ENCODE results near the gene RRP15.

RRP15 gene

GRCh38 chr1:218348628-218349071, 63.6 kb downstream of the RRP15 start:
- Histone ChIP-seq H3K4me3 (ENCODE audit: low read length) (peak overlapping the region; percentile 64), H3K4me1 (ENCODE audit: insufficient read depth, low read length) (peaks cover 37% of the 10 kb centered on the region), H3K36me3 (ENCODE audit: insufficient read depth, low read length) (no peaks in the 10 kb centered on the region), H2AFZ (ENCODE audit: low read depth, low read length) (no peak overlapping the region), H3K27me3 (ENCODE audit: insufficient read depth, low read length) (no peaks in the 10 kb centered on the region), H3K9me3 (ENCODE audit: low read length) (no peaks in the 10 kb centered on the region)

- no peaks in the 10 kb centered on the region for H3K9me3 ChIP-seq (ENCODE audit: low read length)
- peak overlapping the region; percentile 64 for H3K4me3 ChIP-seq (ENCODE audit: low read length)
- H3K27me3 ChIP-seq (ENCODE audit: insufficient read depth, low read length), result no peaks in the 10 kb centered on the region
- H3K36me3 ChIP-seq (ENCODE audit: insufficient read depth, low read length), result no peaks in the 10 kb centered on the region
- H3K4me1 ChIP-seq (ENCODE audit: insufficient read depth, low read length), result peaks cover 33% of the 10 kb centered on the region
- H2AFZ ChIP-seq (ENCODE audit: low read depth, low read length), result no peak overlapping the region
Observed at GRCh38 chr1:218349348-218350034, 64.4 kb downstream of the RRP15 start.

- Histone ChIP-seq H3K4me1 (ENCODE audit: insufficient read depth, low read length) (peaks cover 27% of the 10 kb centered on the region), H3K9me3 (ENCODE audit: low read length) (no peaks in the 10 kb centered on the region), H3K27me3 (ENCODE audit: insufficient read depth, low read length) (no peaks in the 10 kb centered on the region), H3K4me3 (ENCODE audit: low read length) (peak overlapping the region; percentile 64), H2AFZ (ENCODE audit: low read depth, low read length) (no peak overlapping the region), H3K36me3 (ENCODE audit: insufficient read depth, low read length) (no peaks in the 10 kb centered on the region)
Observed at GRCh38 chr1:218350035-218350525, 65.0 kb downstream of the RRP15 start.

GRCh38 chr1:218350801-218351266, 65.7 kb downstream of the RRP15 start:
- Histone ChIP-seq H3K4me3 (ENCODE audit: low read length) (peak overlapping the region; percentile 17), H3K36me3 (ENCODE audit: insufficient read depth, low read length) (no peaks in the 10 kb centered on the region), H3K27me3 (ENCODE audit: insufficient read depth, low read length) (no peaks in the 10 kb centered on the region), H2AFZ (ENCODE audit: low read depth, low read length) (no peak overlapping the region), H3K4me1 (ENCODE audit: insufficient read depth, low read length) (peaks cover 28% of the 10 kb centered on the region), H3K9me3 (ENCODE audit: low read length) (no peaks in the 10 kb centered on the region)

GRCh38 chr1:218351391-218352074, 66.4 kb downstream of the RRP15 start:
- peaks cover 28% of the 10 kb centered on the region for H3K4me1 ChIP-seq (ENCODE audit: insufficient read depth, low read length)
- no peak overlapping the region for H2AFZ ChIP-seq (ENCODE audit: low read depth, low read length)
- peak overlapping the region; percentile 17 for H3K4me3 ChIP-seq (ENCODE audit: low read length)
- H3K9me3 ChIP-seq (ENCODE audit: low read length), result no peaks in the 10 kb centered on the region
- H3K27me3 ChIP-seq (ENCODE audit: insufficient read depth, low read length), result no peaks in the 10 kb centered on the region
- no peaks in the 10 kb centered on the region for H3K36me3 ChIP-seq (ENCODE audit: insufficient read depth, low read length)

GRCh38 chr1:218352075-218352438, 67.0 kb downstream of the RRP15 start:
- H3K4me1 ChIP-seq (ENCODE audit: insufficient read depth, low read length), result peaks cover 28% of the 10 kb centered on the region
- H3K36me3 ChIP-seq (ENCODE audit: insufficient read depth, low read length), result no peaks in the 10 kb centered on the region
- H3K9me3 ChIP-seq (ENCODE audit: low read length), result no peaks in the 10 kb centered on the region
- H3K27me3 ChIP-seq (ENCODE audit: insufficient read depth, low read length), result no peaks in the 10 kb centered on the region
- H2AFZ ChIP-seq (ENCODE audit: low read depth, low read length), result no peak overlapping the region
- H3K4me3 ChIP-seq (ENCODE audit: low read length), result no peak overlapping the region

- H3K4me1 ChIP-seq (ENCODE audit: insufficient read depth, low read length), result peaks cover 25% of the 10 kb centered on the region
- H3K9me3 ChIP-seq (ENCODE audit: low read length), result peaks cover 5% of the 10 kb centered on the region
- H3K36me3 ChIP-seq (ENCODE audit: insufficient read depth, low read length), result no peaks in the 10 kb centered on the region
- no peak overlapping the region for H2AFZ ChIP-seq (ENCODE audit: low read depth, low read length)
- H3K27me3 ChIP-seq (ENCODE audit: insufficient read depth, low read length), result no peaks in the 10 kb centered on the region
- no peak overlapping the region for H3K4me3 ChIP-seq (ENCODE audit: low read length)
Observed at GRCh38 chr1:218353656-218354055, 68.6 kb downstream of the RRP15 start.

- no peak overlapping the region for H3K4me3 ChIP-seq (ENCODE audit: low read length)
- peaks cover 18% of the 10 kb centered on the region for H3K4me1 ChIP-seq (ENCODE audit: insufficient read depth, low read length)
- H3K36me3 ChIP-seq (ENCODE audit: insufficient read depth, low read length), result peaks cover 8% of the 10 kb centered on the region
- no peaks in the 10 kb centered on the region for H3K27me3 ChIP-seq (ENCODE audit: insufficient read depth, low read length)
- peaks cover 5% of the 10 kb centered on the region for H3K9me3 ChIP-seq (ENCODE audit: low read length)
- no peak overlapping the region for H2AFZ ChIP-seq (ENCODE audit: low read depth, low read length)
Observed at GRCh38 chr1:218355278-218355677, 70.2 kb downstream of the RRP15 start.

GRCh38 chr1:218357211-218357892, 72.3 kb downstream of the RRP15 start:
- peaks cover 5% of the 10 kb centered on the region for H3K9me3 ChIP-seq (ENCODE audit: low read length)
- H2AFZ ChIP-seq (ENCODE audit: low read depth, low read length), result no peak overlapping the region
- H3K4me3 ChIP-seq (ENCODE audit: low read length), result no peak overlapping the region
- no peaks in the 10 kb centered on the region for H3K27me3 ChIP-seq (ENCODE audit: insufficient read depth, low read length)
- H3K4me1 ChIP-seq (ENCODE audit: insufficient read depth, low read length), result peaks cover 5% of the 10 kb centered on the region
- H3K36me3 ChIP-seq (ENCODE audit: insufficient read depth, low read length), result peaks cover 8% of the 10 kb centered on the region

GRCh38 chr1:218357893-218358232, 72.8 kb downstream of the RRP15 start:
- H3K9me3 ChIP-seq (ENCODE audit: low read length), result peaks cover 5% of the 10 kb centered on the region
- no peak overlapping the region for H3K4me3 ChIP-seq (ENCODE audit: low read length)
- no peaks in the 10 kb centered on the region for H3K27me3 ChIP-seq (ENCODE audit: insufficient read depth, low read length)
- H3K36me3 ChIP-seq (ENCODE audit: insufficient read depth, low read length), result peaks cover 8% of the 10 kb centered on the region
- peaks cover 5% of the 10 kb centered on the region for H3K4me1 ChIP-seq (ENCODE audit: insufficient read depth, low read length)
- no peak overlapping the region for H2AFZ ChIP-seq (ENCODE audit: low read depth, low read length)

- peaks cover 14% of the 10 kb centered on the region for H3K36me3 ChIP-seq (ENCODE audit: insufficient read depth, low read length)
- no peak overlapping the region for H2AFZ ChIP-seq (ENCODE audit: low read depth, low read length)
- no peaks in the 10 kb centered on the region for H3K27me3 ChIP-seq (ENCODE audit: insufficient read depth, low read length)
- peaks cover 12% of the 10 kb centered on the region for H3K9me3 ChIP-seq (ENCODE audit: low read length)
- no peaks in the 10 kb centered on the region for H3K4me1 ChIP-seq (ENCODE audit: insufficient read depth, low read length)
- H3K4me3 ChIP-seq (ENCODE audit: low read length), result no peak overlapping the region
Observed at GRCh38 chr1:218361298-218362065, 76.4 kb downstream of the RRP15 start.

GRCh38 chr1:218362418-218363076, 77.5 kb downstream of the RRP15 start:
- Histone ChIP-seq H3K36me3 (ENCODE audit: insufficient read depth, low read length) (peaks cover 14% of the 10 kb centered on the region), H2AFZ (ENCODE audit: low read depth, low read length) (no peak overlapping the region)

More at GRCh38 chr1:218362418-218363076, 77.5 kb downstream of the RRP15 start:
- no peaks in the 10 kb centered on the region for H3K27me3 ChIP-seq (ENCODE audit: insufficient read depth, low read length)
- no peaks in the 10 kb centered on the region for H3K4me1 ChIP-seq (ENCODE audit: insufficient read depth, low read length)
- H3K9me3 ChIP-seq (ENCODE audit: low read length), result peaks cover 9% of the 10 kb centered on the region
- no peak overlapping the region for H3K4me3 ChIP-seq (ENCODE audit: low read length)

Data from neuron (in vitro differentiated cells).